K562 (cell line): Measurements from ENCODE around the gene USP32.

Experiments used
- ARID3B ChIP-seq: fragments of 250-450 bp; sonication (Bioruptor Pico); IDR thresholded peaks from 2 replicates; pipeline ENCODE4 v1.4.0; 2020; ENCODE audit warnings: borderline replicate concordance
- CHD7 ChIP-seq: fragments of 200-600 bp; sonication (generic); IDR thresholded peaks from one replicate; pipeline ENCODE4 v1.6.1; 2012; ENCODE audit warnings: mild to moderate bottlenecking, low read depth, low read length, inconsistent platforms
- CTCF ChIP-seq, 3 experiments: IDR thresholded peaks in 2 of 3; conservative IDR thresholded peaks in 1 of 3; 2 replicates each; pipeline ENCODE4 v1.5.1; 2011 to 2012; ENCODE audit warnings: low read length in 3 of 3, mild to moderate bottlenecking in 3 of 3, control low read depth in 2 of 3, improper control_type of control experiment in 1 of 3, inconsistent platforms in 1 of 3, low read depth in 1 of 3, mixed read lengths in 1 of 3, moderate library complexity in 1 of 3; ENCODE audit not compliant: insufficient read depth in 2 of 3
- JUND ChIP-seq, 2 experiments: IDR thresholded peaks; 2 replicates in 1 of 2; 3 replicates in 1 of 2; pipeline ENCODE4 v1.6.1; 2011; ENCODE audit warnings: borderline replicate concordance in 2 of 2, low read depth in 2 of 2, low read length in 2 of 2, improper control_type of control experiment in 1 of 2, missing biosample characterization in 1 of 2, missing genetic modification characterization in 1 of 2, missing genetic modification reagents in 1 of 2
- KLF6 ChIP-seq: fragments of 250-450 bp; sonication (Bioruptor Pico); IDR thresholded peaks from 2 replicates; pipeline ENCODE4 v1.4.0; 2020; ENCODE audit warnings: mild to moderate bottlenecking, moderate library complexity, borderline replicate concordance
- NR2C1 ChIP-seq, 2 experiments: fragments of 450-650 bp; IDR thresholded peaks; 2 replicates each; pipeline ENCODE4 v1.6.1; 2017; ENCODE audit warnings: mild to moderate bottlenecking in 2 of 2, antibody characterized with exemption in 1 of 2, inconsistent platforms in 1 of 2, missing compliant biosample characterization in 1 of 2, missing genetic modification characterization in 1 of 2
- RFX5 ChIP-seq: IDR thresholded peaks from 2 replicates; pipeline ENCODE4 v1.6.1; 2011; ENCODE audit warnings: low read depth, mild to moderate bottlenecking, improper control_type of control experiment, low read length
- SMAD3 ChIP-seq: fragments of 450-650 bp; formaldehyde crosslinking; conservative IDR thresholded peaks from 2 replicates; pipeline ENCODE4 v1.4.0; 2020; ENCODE audit warnings: mild to moderate bottlenecking
- SP2 ChIP-seq: IDR thresholded peaks from 2 replicates; pipeline ENCODE4 v1.6.1; 2011; ENCODE audit warnings: mild to moderate bottlenecking, low read depth, low read length, moderate library complexity; ENCODE audit not compliant: poor library complexity, severe bottlenecking; ENCODE audit errors: extremely low read depth
- SUPT5H ChIP-seq: fragments of 450-650 bp; IDR thresholded peaks from 2 replicates; pipeline ENCODE4 v1.6.1; 2016
- TAF1 ChIP-seq: IDR thresholded peaks from 2 replicates; pipeline ENCODE4 v1.6.1; 2011; ENCODE audit warnings: mild to moderate bottlenecking, low read length, moderate library complexity; ENCODE audit not compliant: insufficient read depth, control insufficient read depth, severe bottlenecking; ENCODE audit errors: extremely low read depth
- ZNF280A ChIP-seq: fragments of 450-650 bp; IDR thresholded peaks from 2 replicates; pipeline ENCODE4 v1.6.1; 2018; ENCODE audit warnings: mild to moderate bottlenecking, low read depth; ENCODE audit not compliant: partially characterized antibody
- TF ChIP-seq, protein P1 (sequence below): fragments of 450-650 bp; formaldehyde crosslinking; IDR thresholded peaks from 2 replicates; pipeline ENCODE4 v1.4.0; 2020; ENCODE audit warnings: mild to moderate bottlenecking, moderate library complexity

- TF ChIP-seq NR2C1 (IDR thresholded peaks at IDR 0.05) = no peak
- TF ChIP-seq NR2C1 (tag; IDR thresholded peaks at IDR 0.05) = no peak
- no peak for TF ChIP-seq KLF6 (CRISPR knock-in tag)
- no peak for TF ChIP-seq JUND (IDR thresholded peaks at IDR 0.05; ENCODE audit: borderline replicate concordance, low read depth, low read length)
- TF ChIP-seq JUND (tag; IDR thresholded peaks at IDR 0.05; ENCODE audit: borderline replicate concordance, low read depth, low read length) = no peak
- no peak for TF ChIP-seq SMAD3
- no peak for TF ChIP-seq SP2
- no peak for TF ChIP-seq ARID3B (CRISPR knock-in tag)
- no peak for TF ChIP-seq CHD7
- no peak for TF ChIP-seq CTCF (IDR thresholded peaks at IDR 0.05 in 2 of 3, conservative IDR thresholded peaks at IDR 0.05 in 1 of 3; ENCODE audit: insufficient read depth in 2 of 3, low read depth in 1 of 3, low read length in 3 of 3)
- TF ChIP-seq RFX5 = no peak
- TF ChIP-seq SUPT5H = no peak
- TF ChIP-seq ZNF280A = no peak
- no peak for TF ChIP-seq TAF1
- TF ChIP-seq, protein P1, sequence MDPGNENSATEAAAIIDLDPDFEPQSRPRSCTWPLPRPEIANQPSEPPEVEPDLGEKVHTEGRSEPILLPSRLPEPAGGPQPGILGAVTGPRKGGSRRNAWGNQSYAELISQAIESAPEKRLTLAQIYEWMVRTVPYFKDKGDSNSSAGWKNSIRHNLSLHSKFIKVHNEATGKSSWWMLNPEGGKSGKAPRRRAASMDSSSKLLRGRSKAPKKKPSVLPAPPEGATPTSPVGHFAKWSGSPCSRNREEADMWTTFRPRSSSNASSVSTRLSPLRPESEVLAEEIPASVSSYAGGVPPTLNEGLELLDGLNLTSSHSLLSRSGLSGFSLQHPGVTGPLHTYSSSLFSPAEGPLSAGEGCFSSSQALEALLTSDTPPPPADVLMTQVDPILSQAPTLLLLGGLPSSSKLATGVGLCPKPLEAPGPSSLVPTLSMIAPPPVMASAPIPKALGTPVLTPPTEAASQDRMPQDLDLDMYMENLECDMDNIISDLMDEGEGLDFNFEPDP (CRISPR knock-in tag) = no peak
Observed at GRCh38 chr17:60165971-60166370, 226.0 kb downstream of the USP32 start.
